Measurements from ENCODE around the gene SCRT2.

Gene SCRT2

GRCh38 chr20:708956-709355 lies 33.4 kb upstream of the SCRT2 start:
- no peak for DNase-seq (ENCODE audit: extremely low read depth, low read depth)
- no peak for TF ChIP-seq CTCF (IDR thresholded peaks at IDR 0.05; ENCODE audit: low read depth, low read length)

GRCh38 chr20:707451-708110 lies 32.0 kb upstream of the SCRT2 start:
- no peak for DNase-seq (ENCODE audit: extremely low read depth, low read depth)
- TF ChIP-seq CTCF (IDR thresholded peaks at IDR 0.05; ENCODE audit: low read depth, low read length), result no peak

GRCh38 chr20:706366-706885 lies 30.8 kb upstream of the SCRT2 start:
- TF ChIP-seq CTCF (IDR thresholded peaks at IDR 0.05; ENCODE audit: low read depth, low read length), result no peak
- no peak for DNase-seq (ENCODE audit: extremely low read depth, low read depth)

GRCh38 chr20:704726-705125 lies 29.1 kb upstream of the SCRT2 start:
- DNase-seq (ENCODE audit: extremely low read depth, low read depth), result no peak
- TF ChIP-seq CTCF (IDR thresholded peaks at IDR 0.05; ENCODE audit: low read depth, low read length), result no peak

GRCh38 chr20:703426-703825 lies 27.8 kb upstream of the SCRT2 start:
- no peak for TF ChIP-seq CTCF (IDR thresholded peaks at IDR 0.05; ENCODE audit: low read depth, low read length)
- no peak for DNase-seq (ENCODE audit: extremely low read depth, low read depth)

- DNase-seq (ENCODE audit: extremely low read depth, low read depth), result no peak
- TF ChIP-seq CTCF (IDR thresholded peaks at IDR 0.05; ENCODE audit: low read depth, low read length), result no peak
Observed at GRCh38 chr20:703006-703405, 27.4 kb upstream of the SCRT2 start.

GRCh38 chr20:701401-702129 lies 26.0 kb upstream of the SCRT2 start:
- TF ChIP-seq CTCF (IDR thresholded peaks at IDR 0.05; ENCODE audit: low read depth, low read length), result no peak
- no peak for DNase-seq (ENCODE audit: extremely low read depth, low read depth)

Measured in AG09319 (cell line).